IPS DF 4.7 (cell line): ENCODE data around the gene EPHB3.
A peak's percentile ranks its signal among the peaks of the same experiment; 100 is the strongest.
"Not testable (repeated sequence)": the region's sequence is repeated elsewhere in the genome, so short reads cannot be mapped to it uniquely, and the experiment has no call there.

ENCODE experiments used
- DNase-seq: peaks from one replicate; pipeline ENCODE4 v3.0.0-alpha.2; 2013; ENCODE audit warnings: low spot score; ENCODE audit errors: extremely low read depth

EPHB3 gene

GRCh38 chr3:184598574-184598927 is 37.0 kb downstream of the EPHB3 start:
- no peak for DNase-seq

GRCh38 chr3:184599143-184599542 is 37.6 kb downstream of the EPHB3 start:
- DNase-seq: no peak

GRCh38 chr3:184600685-184601377 is 39.2 kb downstream of the EPHB3 start:
- no peak for DNase-seq

GRCh38 chr3:184601576-184602371 is 40.2 kb downstream of the EPHB3 start:
- no peak for DNase-seq

GRCh38 chr3:184602372-184603150 is 41.0 kb downstream of the EPHB3 start:
- no peak for DNase-seq

GRCh38 chr3:184603151-184604030 is 41.8 kb downstream of the EPHB3 start:
- DNase-seq: no peak

- DNase-seq: no peak
These were observed 42.5 kb downstream of the EPHB3 start for GRCh38 chr3:184604039-184604601.

GRCh38 chr3:184604615-184605290 is 43.2 kb downstream of the EPHB3 start:
- DNase-seq: peak; percentile 85

GRCh38 chr3:184608209-184608608 is 46.6 kb downstream of the EPHB3 start:
- no peak for DNase-seq

GRCh38 chr3:184609476-184610244 is 48.1 kb downstream of the EPHB3 start:
- no peak for DNase-seq

- DNase-seq: no peak
These were observed 48.8 kb downstream of the EPHB3 start for GRCh38 chr3:184610245-184610871.

GRCh38 chr3:184611607-184612281 is 50.2 kb downstream of the EPHB3 start:
- DNase-seq: no peak

GRCh38 chr3:184615396-184615795 is 53.8 kb downstream of the EPHB3 start:
- no peak for DNase-seq

GRCh38 chr3:184616436-184616835 is 54.9 kb downstream of the EPHB3 start:
- no peak for DNase-seq

- DNase-seq: not testable (repeated sequence)
These were observed 55.7 kb downstream of the EPHB3 start for GRCh38 chr3:184617306-184617705.

GRCh38 chr3:184618811-184619210 is 57.2 kb downstream of the EPHB3 start:
- DNase-seq: no peak

GRCh38 chr3:184619369-184619768 is 57.8 kb downstream of the EPHB3 start:
- DNase-seq: no peak

GRCh38 chr3:184619787-184620430 is 58.3 kb downstream of the EPHB3 start:
- no peak for DNase-seq
